Caco-2 (cell line): ENCODE measurements around the gene OR5C1. TPM values are rescaled to one million over a fixed set of nuclear protein-coding genes. Genes with fewer than 3 reads are reported as not detected.

ENCODE experiments used
- BruUV-seq: library from RNA; stranded (reverse); fragments of 400-500 nt; replicated peaks from 2 replicates; lab custom pipeline; 2021; lab: Mats Ljungman, UMichigan
- CTCF ChIA-PET: fragments of 300-600 bp; sonication (Branson Sonifier 250); formaldehyde crosslinking; loops from one replicate; lab custom pipeline; 2022; ENCODE audit warnings: antibody characterized with exemption; lab: Charles Lee
- POLR2A ChIA-PET: fragments of 300-600 bp; sonication (Branson Sonifier 250); formaldehyde crosslinking; loops from one replicate; lab custom pipeline; 2022; ENCODE audit warnings: antibody characterized with exemption; lab: Charles Lee
- DNase-seq, 2 experiments: peaks; one replicate each; pipeline versions ENCODE4 v3.0.0 to v3.0.0-alpha.2; 2020 to 2022
- H3K27me3 ChIP-seq: replicated peaks from 2 replicates; pipeline ENCODE4 v1.6.0; 2011; ENCODE audit warnings: low read length; ENCODE audit not compliant: control insufficient read depth, insufficient read depth
- H3K36me3 ChIP-seq: 2 replicates; pipeline ENCODE4 v1.5.1; 2011; ENCODE audit warnings: low read length; ENCODE audit not compliant: control insufficient read depth, insufficient read depth
- H3K4me1 ChIP-seq: fragments of 250-450 bp; sonication (Bioruptor Pico); 2 replicates; pipeline ENCODE4 v1.5.1; 2020; ENCODE audit warnings: mild to moderate bottlenecking
- H3K4me3 ChIP-seq: 2 replicates; pipeline ENCODE4 v1.5.1; 2011; ENCODE audit warnings: low read depth, mild to moderate bottlenecking, control low read depth, low read length
- H3K9me3 ChIP-seq: fragments of 250-450 bp; sonication (Bioruptor Pico); 2 replicates; pipeline ENCODE4 v1.5.1; 2020; ENCODE audit warnings: mild to moderate bottlenecking, moderate library complexity
- H3K27ac Mint-ChIP-seq: one replicate; pipeline ENCODE4 v1.8.0; 2022; ENCODE audit warnings: mixed read lengths; ENCODE audit not compliant: unreplicated experiment
- H3K27me3 Mint-ChIP-seq: one replicate; pipeline ENCODE4 v1.8.0; 2022; ENCODE audit warnings: mixed read lengths; ENCODE audit not compliant: insufficient read depth, unreplicated experiment
- H3K36me3 Mint-ChIP-seq: one replicate; pipeline ENCODE4 v1.8.0; 2022; ENCODE audit warnings: mild to moderate bottlenecking, mixed read lengths; ENCODE audit not compliant: insufficient read depth, unreplicated experiment
- H3K4me1 Mint-ChIP-seq: one replicate; pipeline ENCODE4 v1.8.0; 2022; ENCODE audit warnings: low read depth, mixed read lengths; ENCODE audit not compliant: unreplicated experiment
- H3K4me3 Mint-ChIP-seq: one replicate; pipeline ENCODE4 v1.8.0; 2022; ENCODE audit warnings: mild to moderate bottlenecking, moderate library complexity, mixed read lengths; ENCODE audit not compliant: unreplicated experiment
- H3K9me3 Mint-ChIP-seq: one replicate; pipeline ENCODE4 v1.8.0; 2022; ENCODE audit warnings: mixed read lengths; ENCODE audit not compliant: unreplicated experiment
- CTCF ChIP-seq, 2 experiments: fragments of 200-600 bp in 1 of 2; IDR thresholded peaks; 1 replicate in 1 of 2; 2 replicates in 1 of 2; pipeline versions ENCODE4 v1.5.1 to v1.8.0; 2011 to 2022; ENCODE audit warnings: antibody characterized with exemption in 1 of 2, control low read depth in 1 of 2, inconsistent platforms in 1 of 2, low read depth in 1 of 2, low read length in 1 of 2, mild to moderate bottlenecking in 1 of 2, moderate library complexity in 1 of 2; ENCODE audit not compliant: insufficient read depth in 1 of 2, severe bottlenecking in 1 of 2, unreplicated experiment in 1 of 2
- intact Hi-C: fragments of 100-400 bp; cut with micrococcal nuclease; formaldehyde crosslinking; loops from one replicate; pipeline ENCODE4 v1.10.0; 2022; ENCODE audit not compliant: unreplicated experiment
- total RNA-seq: library from RNA; stranded (reverse); gene quantifications from 2 replicates; pipeline ENCODE4 v1.2.3, GENCODE V29; 2022

The OR5C1 gene
- total RNA-seq, 1 experiment from 2014 or later: not detected

GRCh38 chr9:122791872-122792669 lies 3.3 kb downstream of the OR5C1 start:
- H3K4me3 Mint-ChIP-seq: no peak overlapping the region
- intact Hi-C loops: no loop called here
- no TSS peak for BruUV-seq
- H3K36me3 Mint-ChIP-seq: no peaks in the 10 kb centered on the region
- no peaks in the 10 kb centered on the region for H3K4me1 ChIP-seq
- no peaks in the 10 kb centered on the region for H3K27me3 Mint-ChIP-seq
- no peak overlapping the region for H3K4me3 ChIP-seq
- no peaks in the 10 kb centered on the region for H3K4me1 Mint-ChIP-seq
- no peak for DNase-seq
- H3K27me3 ChIP-seq: no peaks in the 10 kb centered on the region
- no peaks in the 10 kb centered on the region for H3K36me3 ChIP-seq
- POLR2A ChIA-PET: no interaction called here
- CTCF ChIA-PET: no interaction called here
- H3K9me3 Mint-ChIP-seq: no peaks in the 10 kb centered on the region
- H3K27ac Mint-ChIP-seq: no peak overlapping the region
- H3K9me3 ChIP-seq: no peaks in the 10 kb centered on the region
- no peak for TF ChIP-seq CTCF (IDR thresholded peaks at IDR 0.05; ENCODE audit: insufficient read depth in 1 of 2, low read depth in 1 of 2, low read length in 1 of 2, severe bottlenecking in 1 of 2, unreplicated experiment in 1 of 2)

GRCh38 chr9:122797316-122798063 lies 8.8 kb downstream of the OR5C1 start:
- Histone ChIP-seq H3K9me3 (no peaks in the 10 kb centered on the region), H3K4me3 (no peak overlapping the region), H3K27me3 (no peaks in the 10 kb centered on the region), H3K4me1 (no peaks in the 10 kb centered on the region), H3K36me3 (no peaks in the 10 kb centered on the region)
- no peaks in the 10 kb centered on the region for H3K9me3 Mint-ChIP-seq
- intact Hi-C loops: no loop called here
- ChIA-PET CTCF (no interaction called here), POLR2A (no interaction called here)
- peaks cover 5% of the 10 kb centered on the region for H3K36me3 Mint-ChIP-seq
- no peaks in the 10 kb centered on the region for H3K27me3 Mint-ChIP-seq
- no TSS peak for BruUV-seq
- H3K4me1 Mint-ChIP-seq: no peaks in the 10 kb centered on the region
- H3K27ac Mint-ChIP-seq: no peak overlapping the region
- no peak for TF ChIP-seq CTCF (IDR thresholded peaks at IDR 0.05; ENCODE audit: insufficient read depth in 1 of 2, low read depth in 1 of 2, low read length in 1 of 2, severe bottlenecking in 1 of 2, unreplicated experiment in 1 of 2)
- H3K4me3 Mint-ChIP-seq: no peak overlapping the region
- DNase-seq: no peak
